ENCODE results near the gene SYNE2.
"Not testable (repeated sequence)": the region's sequence is repeated elsewhere in the genome, so short reads cannot be mapped to it uniquely, and the experiment has no call there.

Gene SYNE2

DNA sequence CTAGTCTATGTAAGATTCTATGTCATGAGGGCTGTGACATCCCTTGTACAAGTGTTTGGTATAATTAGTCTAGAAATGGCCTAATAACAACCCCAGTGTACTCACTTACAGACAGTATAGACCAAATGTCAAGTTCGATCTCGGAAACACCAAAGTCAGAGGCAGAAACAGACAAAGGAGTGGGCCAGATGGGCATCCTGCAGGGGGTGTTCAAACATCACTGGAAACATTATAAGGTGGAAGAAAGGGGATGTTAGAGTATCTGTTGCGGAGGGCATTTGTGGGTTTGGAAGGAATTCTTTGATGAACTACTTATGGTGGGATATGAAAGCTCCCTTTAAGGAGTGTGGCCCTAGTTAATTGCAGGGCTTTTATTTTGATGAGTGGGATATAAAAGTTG, 306.8 kb downstream of the SYNE2 start:
- H3K4me1 ChIP-seq (ENCODE audit: control insufficient read depth, insufficient read depth, low read length, unreplicated experiment), result no peaks in the 10 kb centered on the region
- H3K36me3 ChIP-seq (ENCODE audit: insufficient read depth, low read length), result peaks cover 8% of the 10 kb centered on the region; the same call in 1 of the 2 replicates
- no peak overlapping the region for H3K4me3 ChIP-seq (ENCODE audit: low read depth, low read length)
- H3K27ac ChIP-seq (ENCODE audit: low read depth, low read length), result no peak overlapping the region
- no peaks in the 10 kb centered on the region for H3K27me3 ChIP-seq (ENCODE audit: insufficient read depth, low read length)
- no peaks in the 10 kb centered on the region for H3K79me2 ChIP-seq (ENCODE audit: control insufficient read depth, insufficient read depth, low read length, unreplicated experiment)
- H2AFZ ChIP-seq (ENCODE audit: low read length, unreplicated experiment), result no peak overlapping the region

DNA sequence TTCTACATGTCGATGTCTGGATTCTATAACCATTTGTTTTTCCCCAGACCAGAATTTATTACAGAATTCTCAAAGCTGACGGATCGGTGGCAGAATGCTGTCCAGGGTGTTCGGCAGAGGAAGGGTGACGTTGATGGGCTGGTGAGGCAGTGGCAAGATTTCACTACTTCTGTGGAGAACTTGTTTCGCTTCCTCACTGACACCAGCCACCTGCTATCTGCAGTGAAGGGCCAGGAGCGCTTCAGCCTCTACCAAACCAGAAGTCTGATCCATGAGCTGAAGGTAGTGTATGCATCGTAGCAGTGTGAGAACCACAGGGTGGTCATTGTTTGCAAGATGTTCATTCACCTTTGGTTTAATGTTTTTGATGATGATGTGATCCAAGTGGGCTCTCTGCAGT, 317.4 kb downstream of the SYNE2 start:
- no peak overlapping the region for H3K27ac ChIP-seq (ENCODE audit: low read depth, low read length)
- no peak overlapping the region for H2AFZ ChIP-seq (ENCODE audit: low read length, unreplicated experiment)
- no peak overlapping the region for H3K4me3 ChIP-seq (ENCODE audit: low read depth, low read length)
- H3K79me2 ChIP-seq (ENCODE audit: control insufficient read depth, insufficient read depth, low read length, unreplicated experiment), result no peaks in the 10 kb centered on the region
- no peaks in the 10 kb centered on the region for H3K27me3 ChIP-seq (ENCODE audit: insufficient read depth, low read length)
- H3K4me1 ChIP-seq (ENCODE audit: control insufficient read depth, insufficient read depth, low read length, unreplicated experiment), result peaks cover 4% of the 10 kb centered on the region
- H3K36me3 ChIP-seq (ENCODE audit: insufficient read depth, low read length), result peaks cover 3% of the 10 kb centered on the region; the same call in 1 of the 2 replicates

DNA sequence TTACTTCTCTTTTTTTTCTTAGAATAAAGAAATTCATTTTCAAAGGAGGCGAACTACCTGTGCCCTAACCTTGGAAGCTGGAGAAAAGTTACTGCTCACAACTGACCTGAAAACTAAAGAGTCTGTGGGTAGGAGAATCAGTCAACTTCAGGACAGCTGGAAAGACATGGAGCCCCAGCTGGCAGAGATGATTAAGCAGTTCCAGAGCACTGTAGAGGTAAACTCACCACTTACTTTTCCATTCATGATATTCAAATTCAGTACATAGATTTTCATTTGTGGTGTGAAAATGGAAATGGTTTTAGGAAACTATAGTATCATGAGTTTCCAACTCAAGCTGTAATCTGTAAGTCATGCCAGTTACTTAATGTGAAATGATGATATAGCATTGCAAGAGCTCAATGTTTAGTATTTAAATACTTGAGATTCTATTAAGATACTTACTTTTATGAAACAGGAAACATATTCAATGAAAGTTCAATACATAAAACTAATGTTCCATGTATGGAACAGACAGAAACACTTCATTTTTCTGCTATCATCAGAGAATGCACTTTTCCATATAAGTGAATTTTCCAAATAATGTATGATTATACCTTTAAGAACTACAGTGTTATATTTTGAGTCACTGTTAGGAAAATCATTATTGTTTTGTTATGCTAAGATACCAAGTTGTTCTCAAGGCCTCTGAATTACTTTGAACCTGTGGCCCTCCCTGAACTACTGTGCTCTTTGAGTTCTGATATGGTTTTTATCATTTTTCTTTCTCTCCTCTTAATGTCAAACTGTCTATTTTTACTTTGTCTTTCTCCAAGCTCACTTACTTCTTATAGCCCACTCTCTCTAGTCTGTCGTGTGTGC, 322.3 kb downstream of the SYNE2 start:
- no peaks in the 10 kb centered on the region for H3K79me2 ChIP-seq (ENCODE audit: control insufficient read depth, insufficient read depth, low read length, unreplicated experiment)
- no peak overlapping the region for H3K4me3 ChIP-seq (ENCODE audit: low read depth, low read length)
- H2AFZ ChIP-seq (ENCODE audit: low read length, unreplicated experiment), result no peak overlapping the region
- H3K27me3 ChIP-seq (ENCODE audit: insufficient read depth, low read length), result no peaks in the 10 kb centered on the region
- H3K27ac ChIP-seq (ENCODE audit: low read depth, low read length), result no peak overlapping the region
- H3K36me3 ChIP-seq (ENCODE audit: insufficient read depth, low read length), result no peaks in the 10 kb centered on the region
- H3K4me1 ChIP-seq (ENCODE audit: control insufficient read depth, insufficient read depth, low read length, unreplicated experiment), result no peaks in the 10 kb centered on the region

DNA sequence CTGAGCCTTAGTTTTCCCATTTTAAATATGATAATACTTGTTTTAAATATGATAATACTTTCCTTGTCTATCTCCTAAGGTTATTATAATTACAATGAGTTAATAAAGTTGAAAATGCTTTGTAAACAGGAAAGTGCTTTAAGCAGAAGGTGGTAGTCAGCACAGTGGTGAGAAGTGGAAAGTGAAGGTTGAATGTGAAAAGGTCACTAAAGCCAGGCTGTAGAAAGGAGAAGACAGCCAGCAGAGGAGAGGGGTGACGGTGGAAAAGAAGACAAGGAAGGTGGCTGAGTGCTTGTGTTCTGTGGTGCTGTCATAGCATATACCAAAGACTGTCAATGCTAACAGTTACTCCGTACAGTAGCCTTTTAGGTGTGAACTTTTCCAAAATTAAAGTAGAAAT, 323.5 kb downstream of the SYNE2 start:
- Histone ChIP-seq H3K4me3 (ENCODE audit: low read depth, low read length) (no peak overlapping the region), H3K27ac (ENCODE audit: low read depth, low read length) (no peak overlapping the region), H3K27me3 (ENCODE audit: insufficient read depth, low read length) (no peaks in the 10 kb centered on the region), H3K79me2 (ENCODE audit: control insufficient read depth, insufficient read depth, low read length, unreplicated experiment) (no peaks in the 10 kb centered on the region), H2AFZ (ENCODE audit: low read length, unreplicated experiment) (no peak overlapping the region), H3K4me1 (ENCODE audit: control insufficient read depth, insufficient read depth, low read length, unreplicated experiment) (no peaks in the 10 kb centered on the region), H3K36me3 (ENCODE audit: insufficient read depth, low read length) (no peaks in the 10 kb centered on the region)

DNA sequence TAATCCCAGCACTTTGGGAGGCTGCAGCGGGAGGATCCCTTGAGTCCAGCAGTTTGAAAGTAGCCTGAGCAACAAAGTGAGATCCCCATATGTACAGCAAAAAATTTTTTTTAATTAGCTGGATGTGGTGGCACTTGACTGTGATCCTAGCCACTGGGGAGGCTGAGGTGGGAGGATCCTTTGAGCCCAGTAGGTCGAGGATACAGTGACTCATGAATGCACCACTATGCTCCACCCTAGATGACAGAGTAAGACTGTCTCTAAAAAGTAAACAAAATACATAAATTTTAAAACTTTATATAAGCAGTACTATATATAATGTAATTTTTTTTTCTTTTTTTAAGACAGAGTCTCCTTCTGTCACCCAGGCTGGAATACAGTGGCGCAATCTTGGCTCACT, 326.0 kb downstream of the SYNE2 start:
- no peaks in the 10 kb centered on the region for H3K36me3 ChIP-seq (ENCODE audit: insufficient read depth, low read length)
- H3K27ac ChIP-seq (ENCODE audit: low read depth, low read length), result no peak overlapping the region
- no peak overlapping the region for H3K4me3 ChIP-seq (ENCODE audit: low read depth, low read length)
- H3K79me2 ChIP-seq (ENCODE audit: control insufficient read depth, insufficient read depth, low read length, unreplicated experiment), result no peaks in the 10 kb centered on the region
- no peaks in the 10 kb centered on the region for H3K27me3 ChIP-seq (ENCODE audit: insufficient read depth, low read length)
- H3K4me1 ChIP-seq (ENCODE audit: control insufficient read depth, insufficient read depth, low read length, unreplicated experiment), result no peaks in the 10 kb centered on the region
- no peak overlapping the region for H2AFZ ChIP-seq (ENCODE audit: low read length, unreplicated experiment)

DNA sequence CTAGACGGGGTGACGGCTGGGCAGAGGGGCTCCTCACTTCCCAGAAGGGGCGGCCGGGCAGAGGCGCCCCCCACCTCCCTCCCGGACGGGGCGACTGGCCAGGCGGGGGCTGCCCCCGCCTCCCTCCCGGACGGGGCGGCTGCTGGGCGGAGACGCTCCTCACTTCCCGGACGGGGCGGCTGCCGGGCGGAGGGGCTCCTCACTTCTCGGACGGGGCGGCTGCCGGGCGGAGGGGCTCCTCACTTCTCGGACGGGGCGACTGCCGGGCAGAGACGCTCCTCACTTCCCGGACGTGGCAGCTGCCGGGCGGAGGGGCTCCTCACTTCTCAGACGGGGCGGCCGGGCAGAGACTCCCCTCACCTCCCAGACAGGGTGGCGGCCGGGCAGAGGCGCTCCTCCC, 330.1 kb downstream of the SYNE2 start:
- H3K27ac ChIP-seq (ENCODE audit: low read depth, low read length); H3K79me2 ChIP-seq (ENCODE audit: control insufficient read depth, insufficient read depth, low read length, unreplicated experiment); H2AFZ ChIP-seq (ENCODE audit: low read length, unreplicated experiment); H3K36me3 ChIP-seq (ENCODE audit: insufficient read depth, low read length); H3K4me3 ChIP-seq (ENCODE audit: low read depth, low read length); H3K27me3 ChIP-seq (ENCODE audit: insufficient read depth, low read length); H3K4me1 ChIP-seq (ENCODE audit: control insufficient read depth, insufficient read depth, low read length, unreplicated experiment): not testable (repeated sequence)

DNA sequence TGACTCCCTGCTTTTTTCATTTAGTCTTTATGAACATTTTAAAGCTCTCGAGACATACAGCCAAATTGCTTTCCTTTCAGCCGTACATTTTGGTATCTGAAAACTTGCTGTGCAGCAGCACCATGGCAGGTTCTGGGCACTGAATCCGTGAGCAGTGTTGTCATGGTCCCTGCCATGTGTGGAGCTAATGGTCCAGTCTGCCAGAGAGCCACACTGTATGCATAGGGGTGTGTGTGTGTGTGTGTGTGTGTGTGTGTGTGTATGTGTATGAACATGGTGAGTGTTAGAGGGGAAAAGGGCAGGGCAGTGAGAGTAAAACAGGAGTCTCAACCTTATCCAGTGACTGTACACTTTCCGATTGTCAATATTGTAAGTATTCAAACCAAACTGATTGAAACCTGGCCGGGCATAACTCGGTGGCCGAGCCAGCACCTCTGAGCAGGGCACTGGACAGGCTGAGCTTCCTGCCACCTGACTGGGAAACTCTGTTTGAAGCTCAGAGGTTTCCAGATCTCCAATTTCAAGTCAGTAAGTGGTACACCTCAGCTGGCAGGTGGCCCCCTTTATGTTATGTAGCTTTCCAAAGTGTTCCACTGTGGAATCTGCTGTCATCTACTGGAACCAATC, 331.4 kb downstream of the SYNE2 start:
- Histone ChIP-seq H3K36me3 (ENCODE audit: insufficient read depth, low read length) (no peaks in the 10 kb centered on the region), H3K4me3 (ENCODE audit: low read depth, low read length) (no peak overlapping the region), H3K27ac (ENCODE audit: low read depth, low read length) (no peak overlapping the region), H3K27me3 (ENCODE audit: insufficient read depth, low read length) (no peaks in the 10 kb centered on the region), H2AFZ (ENCODE audit: low read length, unreplicated experiment) (no peak overlapping the region), H3K79me2 (ENCODE audit: control insufficient read depth, insufficient read depth, low read length, unreplicated experiment) (no peaks in the 10 kb centered on the region), H3K4me1 (ENCODE audit: control insufficient read depth, insufficient read depth, low read length, unreplicated experiment) (no peaks in the 10 kb centered on the region)

DNA sequence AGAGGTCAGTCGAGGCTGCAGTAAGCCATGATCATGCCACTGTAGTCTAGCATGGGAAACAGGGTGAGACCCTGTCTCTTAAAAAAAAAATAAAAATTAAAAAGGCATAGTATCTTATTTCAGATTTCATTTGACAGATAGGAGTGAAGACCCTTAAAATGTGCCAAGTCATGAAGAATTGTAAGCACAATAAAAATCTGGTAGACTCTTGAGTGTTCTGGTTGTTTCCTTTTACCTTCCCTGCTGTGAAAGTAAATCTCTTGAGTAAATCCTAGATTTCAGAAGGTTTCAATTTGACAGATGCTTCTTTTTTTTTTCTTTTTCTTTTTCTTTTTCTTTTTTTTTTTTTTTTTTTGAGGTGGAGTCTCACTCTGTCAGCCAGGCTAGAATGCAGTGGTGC, 332.4 kb downstream of the SYNE2 start:
- Histone ChIP-seq H3K27me3 (ENCODE audit: insufficient read depth, low read length) (no peaks in the 10 kb centered on the region), H3K79me2 (ENCODE audit: control insufficient read depth, insufficient read depth, low read length, unreplicated experiment) (no peaks in the 10 kb centered on the region), H2AFZ (ENCODE audit: low read length, unreplicated experiment) (no peak overlapping the region), H3K4me3 (ENCODE audit: low read depth, low read length) (no peak overlapping the region), H3K27ac (ENCODE audit: low read depth, low read length) (no peak overlapping the region), H3K36me3 (ENCODE audit: insufficient read depth, low read length) (no peaks in the 10 kb centered on the region), H3K4me1 (ENCODE audit: control insufficient read depth, insufficient read depth, low read length, unreplicated experiment) (no peaks in the 10 kb centered on the region)

DNA sequence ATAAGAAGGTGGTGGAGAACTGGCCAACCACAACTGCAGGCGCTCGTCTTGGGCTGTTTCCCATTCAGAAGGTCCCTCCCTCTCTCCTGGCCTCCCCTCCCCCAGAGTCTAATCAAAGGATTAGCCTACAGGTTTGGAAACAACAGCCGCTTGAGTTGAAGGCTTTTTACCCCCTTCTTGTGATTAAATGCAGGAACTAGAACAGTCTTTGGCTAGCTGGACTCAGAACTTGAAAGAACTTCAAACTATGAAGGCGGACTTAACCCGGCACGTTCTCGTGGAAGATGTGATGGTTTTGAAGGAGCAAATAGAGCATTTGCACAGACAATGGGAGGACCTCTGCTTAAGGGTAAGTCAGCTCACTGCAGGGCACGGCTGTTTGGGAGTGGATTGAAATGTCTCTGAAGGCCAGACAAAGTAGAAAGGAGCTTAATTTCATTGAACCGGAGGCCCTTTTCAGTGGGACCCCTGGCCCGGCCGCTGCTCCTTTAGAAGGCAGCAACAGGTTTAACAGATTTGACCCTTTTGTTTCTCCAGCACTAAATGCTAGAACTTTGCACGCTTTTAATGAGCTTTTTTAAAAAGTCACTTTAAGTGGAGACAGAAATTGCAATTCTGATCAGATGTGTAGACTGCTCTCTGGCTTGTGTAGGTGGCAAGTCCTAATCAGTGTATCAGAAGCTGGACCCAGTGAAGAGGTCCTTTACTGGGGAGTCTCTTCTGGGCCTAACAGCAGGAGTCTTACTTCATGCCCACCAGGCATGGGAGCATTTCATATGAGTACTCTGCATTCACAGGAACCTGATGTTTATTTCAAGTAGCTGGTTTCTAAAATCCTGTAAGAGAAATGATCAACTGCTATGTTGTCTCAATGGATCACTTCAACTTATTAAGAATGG, 333.7 kb downstream of the SYNE2 start:
- Histone ChIP-seq H3K4me1 (ENCODE audit: control insufficient read depth, insufficient read depth, low read length, unreplicated experiment) (no peaks in the 10 kb centered on the region), H3K27me3 (ENCODE audit: insufficient read depth, low read length) (no peaks in the 10 kb centered on the region), H3K27ac (ENCODE audit: low read depth, low read length) (no peak overlapping the region), H3K4me3 (ENCODE audit: low read depth, low read length) (no peak overlapping the region), H3K36me3 (ENCODE audit: insufficient read depth, low read length) (no peaks in the 10 kb centered on the region), H2AFZ (ENCODE audit: low read length, unreplicated experiment) (no peak overlapping the region), H3K79me2 (ENCODE audit: control insufficient read depth, insufficient read depth, low read length, unreplicated experiment) (no peaks in the 10 kb centered on the region)

DNA sequence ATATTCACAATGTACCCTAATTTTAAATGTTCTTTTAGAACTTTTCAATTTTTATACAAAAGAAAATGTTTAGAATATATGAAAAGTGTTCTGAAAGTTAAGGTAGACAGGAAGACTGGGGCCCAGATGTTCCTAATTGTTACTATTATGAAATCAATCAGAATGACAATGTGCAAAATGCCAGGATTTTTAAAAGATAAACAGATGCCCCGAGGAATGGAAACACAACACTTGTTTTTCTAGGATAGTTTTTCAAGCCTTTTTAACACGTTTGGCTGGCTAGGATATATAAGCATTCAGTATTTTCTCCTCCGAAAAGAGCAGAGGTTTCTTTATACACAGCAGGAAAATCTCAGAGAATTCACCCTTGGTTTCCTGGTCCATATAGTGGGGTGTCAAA, 334.5 kb downstream of the SYNE2 start:
- no peaks in the 10 kb centered on the region for H3K36me3 ChIP-seq (ENCODE audit: insufficient read depth, low read length)
- H3K4me1 ChIP-seq (ENCODE audit: control insufficient read depth, insufficient read depth, low read length, unreplicated experiment), result peaks cover 5% of the 10 kb centered on the region
- H2AFZ ChIP-seq (ENCODE audit: low read length, unreplicated experiment), result no peak overlapping the region
- no peaks in the 10 kb centered on the region for H3K79me2 ChIP-seq (ENCODE audit: control insufficient read depth, insufficient read depth, low read length, unreplicated experiment)
- H3K4me3 ChIP-seq (ENCODE audit: low read depth, low read length), result no peak overlapping the region
- no peak overlapping the region for H3K27ac ChIP-seq (ENCODE audit: low read depth, low read length)
- H3K27me3 ChIP-seq (ENCODE audit: insufficient read depth, low read length), result no peaks in the 10 kb centered on the region
